Measurements from ENCODE around the gene RTL10. TPM values are rescaled to one million over a fixed set of nuclear protein-coding genes. Genes with fewer than 3 reads are reported as not detected.

RTL10 gene
- total RNA-seq, 1 experiment from 2014 or later = 21.5 TPM

GRCh38 chr22:19837915-19838314 is 16.8 kb downstream of the RTL10 start:
- Mint-ChIP-seq H3K9me3 (no peaks in the 10 kb centered on the region), H3K27me3 (ENCODE audit: low read depth) (no peaks in the 10 kb centered on the region), H3K27ac (no peak overlapping the region), H3K4me1 (no peaks in the 10 kb centered on the region), H3K36me3 (no peaks in the 10 kb centered on the region), H3K4me3 (no peak overlapping the region)
- CTCF ChIA-PET = no interaction called here
- DNase-seq (ENCODE audit: low spot score) (no peak), ATAC-seq (no peak)
- no peak for TF ChIP-seq ETV6 (CRISPR knock-in tag; IDR thresholded peaks at IDR 0.05)
- TF ChIP-seq JAZF1 (CRISPR knock-in tag; IDR thresholded peaks at IDR 0.05) = no peak
- TF ChIP-seq PRDM15 (CRISPR knock-in tag; IDR thresholded peaks at IDR 0.05) = no peak
- no peak for TF ChIP-seq PRRX2 (CRISPR knock-in tag; IDR thresholded peaks at IDR 0.05)
- TF ChIP-seq ATF2 (CRISPR knock-in tag; IDR thresholded peaks at IDR 0.05; ENCODE audit: borderline replicate concordance, low read depth) = no peak
- no peak for TF ChIP-seq IRF1 (CRISPR knock-in tag; IDR thresholded peaks at IDR 0.05)
- no peak for TF ChIP-seq ESRRA (CRISPR knock-in tag; IDR thresholded peaks at IDR 0.05; ENCODE audit: borderline replicate concordance)
- TF ChIP-seq E2F4 (CRISPR knock-in tag; IDR thresholded peaks at IDR 0.05; ENCODE audit: borderline replicate concordance, low read depth) = no peak
- TF ChIP-seq TEAD4 (CRISPR knock-in tag; IDR thresholded peaks at IDR 0.05) = no peak
- no peak for TF ChIP-seq FOXP4 (CRISPR knock-in tag; IDR thresholded peaks at IDR 0.05)
- POLR2A ChIA-PET = no interaction called here

- Mint-ChIP-seq H3K4me3 (no peak overlapping the region), H3K27ac (no peak overlapping the region), H3K9me3 (no peaks in the 10 kb centered on the region), H3K27me3 (ENCODE audit: low read depth) (no peaks in the 10 kb centered on the region), H3K36me3 (no peaks in the 10 kb centered on the region), H3K4me1 (no peaks in the 10 kb centered on the region)
- no peak for ATAC-seq
- ChIA-PET POLR2A (no interaction called here), CTCF (no interaction called here)
- no peak for DNase-seq (ENCODE audit: low spot score)
- TF ChIP-seq CREB1 (CRISPR knock-in tag; IDR thresholded peaks at IDR 0.05) (no peak), ERG (CRISPR knock-in tag; IDR thresholded peaks at IDR 0.05) (no peak), ZMAT4 (CRISPR knock-in tag; IDR thresholded peaks at IDR 0.05) (no peak), ZNF416 (CRISPR knock-in tag; IDR thresholded peaks at IDR 0.05) (no peak), NFYB (CRISPR knock-in tag; conservative IDR thresholded peaks at IDR 0.05; ENCODE audit: low read depth) (no peak)
Observed at GRCh38 chr22:19836512-19836911, 18.2 kb downstream of the RTL10 start.
